Endothelial cell of umbilical vein (primary cell): ENCODE data around the gene CERS6. TPM values are rescaled to one million over a fixed set of nuclear protein-coding genes. Genes with fewer than 3 reads are reported as not detected.

Source experiments
- BruUV-seq: library from RNA; stranded (reverse); fragments of 400-500 nt; replicated peaks from 2 replicates; lab custom pipeline; 2021; lab: Mats Ljungman, UMichigan
- CTCF ChIA-PET: fragments of 300-600, 350-600 bp; sonication (Branson Sonifier 250); formaldehyde crosslinking; loops from one replicate; lab custom pipeline; 2021; ENCODE audit warnings: antibody characterized with exemption, inconsistent platforms; lab: Charles Lee
- POLR2A ChIA-PET: fragments of 300-600, 350-600 bp; sonication (Branson Sonifier 250); formaldehyde crosslinking; loops from one replicate; lab custom pipeline; 2021; ENCODE audit warnings: antibody characterized with exemption, inconsistent platforms; lab: Charles Lee
- DNase-seq: peaks from one replicate; pipeline ENCODE4 v3.0.0-alpha.2; 2011; ENCODE audit warnings: low read depth, low spot score
- FAIRE-seq: peaks from 2 replicates; lab custom pipeline; 2011; peaks lifted over from hg19 to GRCh38; lab: Jason Lieb, UNC
- H2AFZ ChIP-seq: 2 replicates; pipeline ENCODE4 v1.6.0; 2012; ENCODE audit warnings: low read depth, low read length, control low read depth, inconsistent platforms
- H3K27ac ChIP-seq: 2 replicates; pipeline ENCODE4 v1.5.1; 2011; ENCODE audit warnings: low read depth, mild to moderate bottlenecking, control low read depth, low read length, moderate library complexity; ENCODE audit not compliant: insufficient read depth
- H3K27me3 ChIP-seq, 2 experiments: 2 replicates each; pipeline versions ENCODE4 v1.6.0 to v1.6.1; 2011; ENCODE audit warnings: low read length in 2 of 2, mixed read lengths in 1 of 2; ENCODE audit not compliant: control insufficient read depth in 2 of 2, insufficient read depth in 2 of 2
- H3K36me3 ChIP-seq, 2 experiments: 2 replicates in 1 of 2; 3 replicates in 1 of 2; pipeline ENCODE4 v1.5.1; 2011; ENCODE audit warnings: low read length in 2 of 2, mild to moderate bottlenecking in 1 of 2, moderate library complexity in 1 of 2; ENCODE audit not compliant: control insufficient read depth in 2 of 2, insufficient read depth in 2 of 2; ENCODE audit errors: extremely low read depth in 1 of 2
- H3K4me1 ChIP-seq: 3 replicates; pipeline ENCODE4 v1.5.1; 2011; ENCODE audit warnings: mild to moderate bottlenecking, low read length; ENCODE audit not compliant: control insufficient read depth, insufficient read depth; ENCODE audit errors: extremely low read depth
- H3K4me2 ChIP-seq: 2 replicates; pipeline ENCODE4 v1.6.1; 2011; ENCODE audit warnings: low read length, control low read depth, mixed read lengths; ENCODE audit not compliant: insufficient read depth
- H3K4me3 ChIP-seq, 3 experiments: fragments of 200-600 bp in 1 of 3; sonication (generic), shearing (Covaris generic) in 1 of 3; replicated peaks in 1 of 3; 2 replicates each; pipeline ENCODE4 v1.5.1; 2011 to 2016; ENCODE audit warnings: control low read depth in 3 of 3, low read length in 3 of 3, mild to moderate bottlenecking in 2 of 3, inconsistent platforms in 1 of 3, low read depth in 1 of 3, moderate library complexity in 1 of 3; ENCODE audit not compliant: insufficient read depth in 1 of 3
- H3K79me2 ChIP-seq: 2 replicates; pipeline ENCODE4 v1.6.0; 2012; ENCODE audit warnings: low read length, inconsistent platforms; ENCODE audit not compliant: control insufficient read depth, insufficient read depth
- H3K9ac ChIP-seq: replicated peaks from 2 replicates; pipeline ENCODE3; 2011; ENCODE audit warnings: low read length, control low read depth; ENCODE audit not compliant: insufficient read depth; ENCODE audit errors: extremely low read depth
- H3K9me1 ChIP-seq: replicated peaks from 3 replicates; pipeline ENCODE4 v1.6.0; 2011; ENCODE audit warnings: mild to moderate bottlenecking, low read length; ENCODE audit not compliant: control insufficient read depth, insufficient read depth; ENCODE audit errors: extremely low read depth
- H3K9me3 ChIP-seq: replicated peaks from 2 replicates; pipeline ENCODE4 v1.5.1; 2012; ENCODE audit warnings: low read length, inconsistent platforms; ENCODE audit not compliant: control insufficient read depth, insufficient read depth
- H4K20me1 ChIP-seq: replicated peaks from 2 replicates; pipeline ENCODE3; 2011; ENCODE audit warnings: mild to moderate bottlenecking, low read length; ENCODE audit not compliant: control insufficient read depth, insufficient read depth; ENCODE audit errors: extremely low read depth
- EZH2 ChIP-seq: IDR thresholded peaks from 2 replicates; pipeline ENCODE4 v1.6.1; 2012; ENCODE audit warnings: borderline replicate concordance, low read depth, mild to moderate bottlenecking, moderate library complexity, low read length, inconsistent platforms; ENCODE audit not compliant: severe bottlenecking
- JUN ChIP-seq: IDR thresholded peaks from 2 replicates; pipeline ENCODE4 v1.6.1; 2011; ENCODE audit warnings: borderline replicate concordance, low read depth; ENCODE audit not compliant: insufficient read length, insufficient read depth
- POLR2A ChIP-seq: IDR thresholded peaks from 2 replicates; pipeline ENCODE4 v1.6.1; 2012; ENCODE audit warnings: low read depth, mild to moderate bottlenecking, control low read depth, low read length
- dilution Hi-C: fragments of 300-500 bp; cut with MboI; formaldehyde crosslinking; loops from one replicate; pipeline ENCODE4 v1.15.0; 2019; ENCODE audit warnings: low sequenced_read_pairs; ENCODE audit not compliant: extremely low pct_ligation_motif_present
- intact Hi-C: fragments of 100-400 bp; cut with micrococcal nuclease; formaldehyde crosslinking; loops from one replicate; pipeline ENCODE4 v1.10.0; 2022
- polyA plus RNA-seq, 4 experiments: library from polyadenylated mRNA; depleted of rRNA in 3 of 4; stranded (reverse) in 3 of 4; unstranded in 1 of 4; fragments of >200 nt; gene quantifications; 2 replicates each; pipeline versions ENCODE4 v1.2.1 to v1.2.3, GENCODE V29; 2011 to 2012; ENCODE audit warnings: missing spikeins in 1 of 4
- total RNA-seq: library from RNA; stranded (reverse); gene quantifications from 2 replicates; pipeline ENCODE4 v1.2.3, GENCODE V29; 2021

The CERS6 gene
- total and polyA plus RNA-seq, 2 donors (not counting 3 experiments of a cell fraction or from before 2014, with no cell fraction given): 2.7 to 11.7 TPM

GRCh38 chr2:168571061-168571460 lies 115.0 kb downstream of the CERS6 start:
- no peaks in the 10 kb centered on the region for H3K9me3 ChIP-seq
- no peaks in the 10 kb centered on the region for H3K79me2 ChIP-seq
- DNase-seq: peak; percentile 35
- no peaks in the 10 kb centered on the region for H3K36me3 ChIP-seq
- dilution Hi-C loops: no loop called here
- H3K27ac ChIP-seq: no peak overlapping the region
- H3K4me2 ChIP-seq: no peak overlapping the region
- H3K9ac ChIP-seq: no peak overlapping the region
- ChIA-PET POLR2A (no interaction called here), CTCF (interaction anchor here (1.0 to 1.3 kb wide), 2 partner anchors 9 to 115 kb away, joined by 3 read pairs; no protein-coding TSS in a partner anchor)
- H3K27me3 ChIP-seq: no peaks in the 10 kb centered on the region
- no TSS peak for BruUV-seq
- H2AFZ ChIP-seq: peak overlapping the region; percentile 36
- no peaks in the 10 kb centered on the region for H3K9me1 ChIP-seq
- peaks cover 7% of the 10 kb centered on the region for H3K4me1 ChIP-seq
- no peak overlapping the region for H3K4me3 ChIP-seq
- no peak for TF ChIP-seq JUN
- intact Hi-C loops: no loop called here
- H4K20me1 ChIP-seq: no peaks in the 10 kb centered on the region
- peak; percentile 77 for FAIRE-seq

GRCh38 chr2:168573128-168573903 lies 117.2 kb downstream of the CERS6 start:
- ChIA-PET CTCF (no interaction called here), POLR2A (no interaction called here)
- Histone ChIP-seq H3K9me1 (no peaks in the 10 kb centered on the region), H3K9ac (no peak overlapping the region), H3K4me3 (no peak overlapping the region), H3K4me1 (peaks cover 7% of the 10 kb centered on the region), H3K9me3 (no peaks in the 10 kb centered on the region), H3K27ac (no peak overlapping the region), H3K36me3 (no peaks in the 10 kb centered on the region), H3K79me2 (no peaks in the 10 kb centered on the region), H3K27me3 (no peaks in the 10 kb centered on the region), H4K20me1 (no peaks in the 10 kb centered on the region), H3K4me2 (no peak overlapping the region), H2AFZ (no peak overlapping the region)
- intact Hi-C loops (no loop called here), dilution Hi-C loops (no loop called here)
- no TSS peak for BruUV-seq
- DNase-seq: no peak
- TF ChIP-seq EZH2: no peak
- TF ChIP-seq POLR2A: no peak
- no peak for TF ChIP-seq JUN
- FAIRE-seq: no peak
